Stimulated activated naive CD8-positive, alpha-beta T cell treated with anti-CD3 and anti-CD28 coated beads, Interleukin-15, Interleukin-2, amounts not matched to agents 100 ng/mL and 50 ng/mL, for 24 hours (primary cell): ENCODE measurements around the gene RNF220.

Experiments
- H3K27ac Mint-ChIP-seq: one replicate; pipeline ENCODE4 v1.8.0; 2021; ENCODE audit warnings: mild to moderate bottlenecking, mixed read lengths
- H3K27me3 Mint-ChIP-seq: one replicate; pipeline ENCODE4 v1.8.0; 2021; ENCODE audit warnings: mixed read lengths
- H3K36me3 Mint-ChIP-seq: one replicate; pipeline ENCODE4 v1.8.0; 2021; ENCODE audit warnings: low read depth, mixed read lengths
- H3K4me1 Mint-ChIP-seq: one replicate; pipeline ENCODE4 v1.8.0; 2021; ENCODE audit warnings: low read depth, mixed read lengths
- H3K4me3 Mint-ChIP-seq: one replicate; pipeline ENCODE4 v1.8.0; 2021; ENCODE audit warnings: mild to moderate bottlenecking, mixed read lengths
- H3K9me3 Mint-ChIP-seq: one replicate; pipeline ENCODE4 v1.8.0; 2021; ENCODE audit warnings: mixed read lengths

RNF220 gene

DNA sequence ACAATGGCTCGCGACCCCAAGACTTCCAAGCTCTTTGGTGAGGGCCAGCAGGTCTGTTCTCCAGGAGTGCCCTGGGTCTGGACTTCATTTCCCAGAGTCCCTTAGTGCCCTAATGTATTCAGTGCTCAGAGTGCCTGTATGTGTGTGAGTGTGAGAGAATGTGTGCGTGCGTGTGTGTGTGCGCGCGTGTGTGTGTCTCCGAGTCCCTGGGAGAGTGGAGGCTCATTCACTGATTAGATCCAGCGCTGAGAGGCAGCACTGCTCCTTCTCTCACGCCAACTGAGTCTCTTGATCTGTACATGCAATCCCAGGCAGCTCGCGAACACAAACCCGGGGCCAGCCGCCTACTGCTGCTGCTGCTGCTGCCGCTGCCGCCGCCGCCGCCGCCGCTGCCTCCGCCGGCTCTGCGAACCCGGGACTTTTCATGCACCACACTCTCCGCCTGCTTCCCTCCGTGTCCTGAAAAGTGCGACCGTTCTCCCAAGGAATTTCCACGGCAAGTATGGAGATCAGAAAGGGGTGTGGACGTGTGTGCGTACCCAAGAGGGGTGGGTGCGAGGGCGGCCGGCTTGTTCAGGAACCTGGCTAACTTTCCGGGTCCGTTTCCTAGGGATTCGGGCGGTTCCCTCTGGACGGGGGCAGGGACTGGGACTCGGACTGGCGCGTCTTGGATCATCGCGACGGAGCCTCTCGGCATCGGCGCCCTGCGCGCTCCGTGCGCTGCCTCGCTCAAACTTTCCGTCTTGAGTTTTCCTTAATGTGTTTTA is at the start of gene RNF220:
Gene RNF220 (plus strand): TSS at position 225 of the 767 bp plus-strand sequence.
- H3K27ac Mint-ChIP-seq = peak within 1 kb of the TSS; percentile 36
- H3K27me3 Mint-ChIP-seq = peaks cover 51% of the 10 kb centered on the region
- peak within 1 kb of the TSS; percentile 84 for H3K4me3 Mint-ChIP-seq
- H3K9me3 Mint-ChIP-seq = no peaks in the 10 kb centered on the region
- H3K36me3 Mint-ChIP-seq = no peaks in the 10 kb centered on the region
- H3K4me1 Mint-ChIP-seq = peaks cover 15% of the 10 kb centered on the region

DNA sequence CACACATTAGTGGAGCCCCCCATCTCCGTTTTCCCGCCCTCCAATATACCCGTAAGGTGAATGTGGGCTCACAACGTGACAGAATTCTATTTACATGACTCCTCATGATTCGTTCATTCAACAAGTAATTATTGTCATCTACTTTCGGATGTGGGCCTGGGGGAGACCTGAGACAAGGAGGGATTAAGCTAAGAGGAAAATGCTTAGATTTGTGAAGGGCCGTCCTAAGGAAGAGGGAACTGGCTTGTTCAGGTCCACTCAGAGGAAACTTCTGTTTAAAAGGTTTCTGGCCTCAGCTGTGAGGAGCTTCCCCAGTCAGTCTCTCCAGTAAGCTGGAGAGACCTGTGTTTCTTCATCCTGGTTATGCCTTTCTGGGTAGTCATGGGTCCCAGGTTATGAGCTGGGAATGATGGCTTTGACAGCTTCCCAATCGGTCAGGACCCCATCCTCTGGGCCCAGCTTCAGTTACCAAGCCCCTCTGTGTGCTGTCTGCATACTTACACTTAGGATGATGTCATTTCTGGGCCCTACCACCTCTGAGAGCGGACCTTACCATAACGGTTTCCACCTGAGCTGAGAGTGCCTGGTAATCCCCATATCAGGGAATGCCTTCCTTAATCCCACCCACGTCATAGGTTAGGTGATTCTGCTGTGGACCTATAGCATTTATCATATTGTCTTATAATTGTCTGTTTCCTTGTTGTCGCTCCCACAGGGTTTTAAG is 49.3 kb upstream of the RNF220 start:
- peaks cover 30% of the 10 kb centered on the region for H3K4me1 Mint-ChIP-seq
- no peaks in the 10 kb centered on the region for H3K9me3 Mint-ChIP-seq
- H3K36me3 Mint-ChIP-seq = peaks cover 8% of the 10 kb centered on the region
- no peaks in the 10 kb centered on the region for H3K27me3 Mint-ChIP-seq
- peak overlapping the region; percentile 94 for H3K4me3 Mint-ChIP-seq
- peak overlapping the region; percentile 77 for H3K27ac Mint-ChIP-seq

GRCh38 chr1:44357710-44358109 is 47.3 kb upstream of the RNF220 start:
- H3K4me1 Mint-ChIP-seq = peaks cover 28% of the 10 kb centered on the region
- H3K36me3 Mint-ChIP-seq = peaks cover 2% of the 10 kb centered on the region
- no peaks in the 10 kb centered on the region for H3K27me3 Mint-ChIP-seq
- no peak overlapping the region for H3K27ac Mint-ChIP-seq
- H3K4me3 Mint-ChIP-seq = no peak overlapping the region
- no peaks in the 10 kb centered on the region for H3K9me3 Mint-ChIP-seq

DNA sequence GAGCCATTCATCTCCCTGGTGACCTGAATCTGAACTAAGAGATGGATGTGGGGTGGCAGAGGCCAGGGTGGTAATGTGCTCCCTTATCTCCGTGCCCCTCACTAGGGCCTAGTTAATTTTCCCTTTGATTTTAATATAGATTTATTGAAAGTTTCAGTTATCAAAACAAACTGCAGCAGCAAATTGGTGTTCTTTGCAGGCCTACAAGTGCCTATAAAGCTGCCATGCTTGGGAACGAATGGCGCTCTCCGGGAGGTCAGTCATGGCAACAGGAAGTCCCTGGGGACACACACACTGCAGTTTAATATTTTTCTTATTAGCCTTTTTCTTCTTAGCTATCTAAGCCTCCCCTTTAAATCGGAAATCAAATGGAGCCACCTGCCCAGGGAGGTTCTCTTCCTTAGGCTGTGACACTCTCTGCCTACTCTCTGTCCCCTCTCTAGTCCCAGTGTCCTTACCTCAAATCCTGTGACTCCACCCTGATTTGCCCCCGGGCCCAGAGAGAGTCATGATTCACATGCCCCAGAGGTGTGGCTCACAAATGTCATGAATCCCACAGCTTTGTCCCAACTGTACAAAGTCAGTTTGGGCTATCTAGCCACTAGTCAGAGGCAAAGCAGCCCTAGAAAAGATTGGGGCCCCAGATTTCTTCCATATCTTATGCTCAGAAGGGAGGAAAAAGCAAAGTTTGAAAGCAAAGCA is 45.7 kb upstream of the RNF220 start:
- no peak overlapping the region for H3K27ac Mint-ChIP-seq
- H3K9me3 Mint-ChIP-seq = no peaks in the 10 kb centered on the region
- H3K36me3 Mint-ChIP-seq = no peaks in the 10 kb centered on the region
- H3K4me1 Mint-ChIP-seq = peaks cover 11% of the 10 kb centered on the region
- no peak overlapping the region for H3K4me3 Mint-ChIP-seq
- no peaks in the 10 kb centered on the region for H3K27me3 Mint-ChIP-seq

DNA sequence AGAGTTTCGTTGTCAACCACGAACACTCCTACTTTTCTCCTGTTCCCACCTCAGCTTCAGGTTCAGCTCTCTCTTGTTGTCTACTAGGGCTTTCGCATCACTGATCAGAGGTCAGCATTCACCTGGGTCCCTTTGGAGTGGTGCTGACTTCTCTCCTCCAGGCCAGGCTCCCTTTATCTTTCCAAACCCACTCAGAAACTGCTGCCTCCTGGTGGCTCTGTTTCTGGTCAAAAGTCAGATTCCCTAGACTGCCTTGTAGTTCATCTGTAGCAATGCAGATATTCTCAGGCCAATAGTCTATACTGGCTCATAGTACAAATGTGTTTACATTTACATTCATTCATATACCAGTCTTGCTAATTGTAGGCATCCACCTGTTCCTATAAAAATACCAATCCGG is 43.6 kb upstream of the RNF220 start:
- Mint-ChIP-seq H3K9me3 (no peaks in the 10 kb centered on the region), H3K4me3 (no peak overlapping the region), H3K36me3 (no peaks in the 10 kb centered on the region), H3K27me3 (no peaks in the 10 kb centered on the region), H3K27ac (no peak overlapping the region), H3K4me1 (no peaks in the 10 kb centered on the region)

DNA sequence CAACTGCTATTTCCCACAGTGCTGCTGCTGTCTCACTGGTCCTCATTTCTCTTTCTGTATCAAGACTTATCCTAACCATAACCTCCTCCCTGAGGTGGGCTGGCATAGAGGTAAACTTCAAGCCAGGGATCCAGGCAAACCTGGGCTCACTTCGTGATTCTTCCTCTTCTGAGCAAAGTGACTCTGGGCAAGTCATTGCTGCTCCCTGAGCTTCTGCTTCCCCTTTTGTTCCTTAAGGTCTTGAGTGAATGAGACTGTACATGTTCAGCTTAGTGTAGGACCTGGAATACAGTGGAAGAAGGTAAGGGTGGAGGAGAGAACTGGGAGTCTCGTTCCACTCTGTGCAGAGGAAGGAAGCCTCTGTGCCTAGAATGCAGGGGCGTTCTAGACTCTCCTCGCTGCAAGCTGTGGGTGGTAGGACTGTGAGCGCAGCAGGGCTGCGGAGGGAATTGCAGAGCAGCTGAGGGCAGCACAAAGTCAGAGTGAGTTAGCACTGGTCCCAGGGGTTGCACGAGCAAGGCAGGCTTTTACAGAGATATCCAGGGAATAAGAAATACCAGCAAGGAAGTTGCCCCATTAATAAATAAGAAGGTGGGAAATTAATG is 38.6 kb upstream of the RNF220 start:
- Mint-ChIP-seq H3K4me1 (no peaks in the 10 kb centered on the region), H3K27ac (no peak overlapping the region), H3K27me3 (no peaks in the 10 kb centered on the region), H3K36me3 (no peaks in the 10 kb centered on the region), H3K4me3 (no peak overlapping the region), H3K9me3 (no peaks in the 10 kb centered on the region)

DNA sequence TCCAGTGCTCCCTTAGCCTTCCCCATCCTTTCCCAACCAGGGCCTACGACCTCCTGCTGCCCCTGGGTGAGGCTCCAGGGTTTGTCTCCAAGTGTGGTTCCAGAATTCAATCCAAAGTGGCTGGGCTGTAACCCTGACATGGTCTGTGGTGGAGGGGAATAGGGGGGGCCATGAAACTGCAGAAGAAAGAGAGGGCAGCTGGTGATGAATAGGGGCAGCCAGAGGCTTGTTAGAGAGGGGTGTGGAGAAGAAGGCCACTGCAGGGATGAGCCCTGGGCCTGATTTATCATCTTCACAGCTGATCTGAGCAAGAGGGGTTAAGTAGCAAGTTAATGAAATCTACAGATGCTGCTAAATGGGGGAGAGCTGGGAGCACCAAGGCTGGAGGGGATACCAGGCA is 37.1 kb upstream of the RNF220 start:
- Mint-ChIP-seq H3K27me3 (no peaks in the 10 kb centered on the region), H3K27ac (no peak overlapping the region), H3K4me1 (no peaks in the 10 kb centered on the region), H3K36me3 (no peaks in the 10 kb centered on the region), H3K4me3 (no peak overlapping the region), H3K9me3 (no peaks in the 10 kb centered on the region)

GRCh38 chr1:44368471-44369151 is 36.4 kb upstream of the RNF220 start:
- no peak overlapping the region for H3K27ac Mint-ChIP-seq
- H3K27me3 Mint-ChIP-seq = no peaks in the 10 kb centered on the region
- no peaks in the 10 kb centered on the region for H3K36me3 Mint-ChIP-seq
- H3K4me3 Mint-ChIP-seq = no peak overlapping the region
- no peaks in the 10 kb centered on the region for H3K9me3 Mint-ChIP-seq
- H3K4me1 Mint-ChIP-seq = no peaks in the 10 kb centered on the region

DNA sequence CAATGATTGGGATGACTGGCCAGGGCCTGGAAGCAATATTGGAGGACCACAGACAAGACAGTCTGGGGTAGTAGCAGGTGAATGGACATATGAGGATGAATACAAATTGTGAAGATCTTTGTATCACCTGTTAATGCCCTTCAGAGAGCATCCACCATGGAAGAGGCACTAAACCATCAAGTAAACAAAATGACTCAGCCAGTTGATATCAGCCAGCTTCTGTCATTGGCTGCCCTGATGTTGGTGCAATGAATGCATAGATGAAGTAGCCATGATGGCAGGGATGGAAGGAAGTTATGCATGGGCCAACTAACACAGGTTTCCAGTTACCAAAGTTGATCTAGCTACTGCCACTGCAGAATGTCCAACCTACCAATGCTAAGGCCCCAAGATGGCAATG is 33.8 kb upstream of the RNF220 start:
- Mint-ChIP-seq H3K4me1 (no peaks in the 10 kb centered on the region), H3K27ac (no peak overlapping the region), H3K27me3 (no peaks in the 10 kb centered on the region), H3K9me3 (no peaks in the 10 kb centered on the region), H3K36me3 (no peaks in the 10 kb centered on the region), H3K4me3 (no peak overlapping the region)

GRCh38 chr1:44375547-44375946 is 29.5 kb upstream of the RNF220 start:
- H3K4me3 Mint-ChIP-seq = no peak overlapping the region
- H3K27me3 Mint-ChIP-seq = no peaks in the 10 kb centered on the region
- H3K4me1 Mint-ChIP-seq = no peaks in the 10 kb centered on the region
- no peaks in the 10 kb centered on the region for H3K9me3 Mint-ChIP-seq
- H3K27ac Mint-ChIP-seq = no peak overlapping the region
- H3K36me3 Mint-ChIP-seq = no peaks in the 10 kb centered on the region

DNA sequence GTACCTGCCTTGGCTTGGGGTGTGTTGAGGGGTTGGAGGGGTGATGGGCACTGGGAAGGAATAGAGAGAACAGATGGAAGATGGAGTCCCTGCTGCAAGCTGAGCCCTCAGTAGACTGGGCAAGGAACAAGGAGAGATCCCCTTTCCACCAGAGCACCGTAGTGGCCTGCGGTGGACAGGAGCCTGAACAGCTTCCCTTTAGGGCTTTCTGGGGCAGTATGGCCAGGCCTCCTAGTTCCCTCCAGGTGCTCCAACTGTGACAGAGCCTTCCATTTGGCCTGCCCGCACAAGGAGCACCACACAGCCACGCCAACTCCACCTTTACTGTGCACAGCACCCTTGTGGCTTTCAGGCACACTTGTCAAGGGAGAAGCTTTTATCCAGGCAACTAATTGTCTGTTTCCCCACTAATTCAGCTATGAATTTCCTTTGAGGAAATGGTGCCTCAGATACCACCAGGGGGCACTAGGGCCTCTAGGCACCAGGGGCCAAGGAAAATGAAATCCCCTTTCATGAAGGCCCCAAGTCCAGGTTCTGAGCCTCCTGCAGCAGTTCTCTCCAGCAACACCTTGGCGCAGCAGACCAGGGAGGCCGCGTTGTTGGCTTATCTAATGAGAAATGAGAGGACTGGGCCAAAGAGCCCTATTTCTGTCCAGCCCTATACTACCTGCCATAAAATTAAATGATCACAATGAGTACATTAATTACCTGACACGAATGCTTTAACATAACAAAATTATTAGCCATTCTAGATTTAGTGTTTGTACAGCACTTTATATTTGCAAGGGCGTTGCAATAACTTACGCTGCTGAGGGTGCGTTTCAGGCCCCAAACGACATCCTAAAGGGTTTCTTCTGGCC is 26.9 kb upstream of the RNF220 start:
- Mint-ChIP-seq H3K27ac (no peak overlapping the region), H3K36me3 (no peaks in the 10 kb centered on the region), H3K4me3 (no peak overlapping the region), H3K4me1 (no peaks in the 10 kb centered on the region), H3K27me3 (no peaks in the 10 kb centered on the region), H3K9me3 (no peaks in the 10 kb centered on the region)

- Mint-ChIP-seq H3K27me3 (no peaks in the 10 kb centered on the region), H3K4me3 (no peak overlapping the region), H3K4me1 (no peaks in the 10 kb centered on the region), H3K27ac (no peak overlapping the region), H3K9me3 (no peaks in the 10 kb centered on the region), H3K36me3 (no peaks in the 10 kb centered on the region)
These were observed 24.3 kb upstream of the RNF220 start for GRCh38 chr1:44380666-44381177.

GRCh38 chr1:44388551-44388950 is 16.5 kb upstream of the RNF220 start:
- no peaks in the 10 kb centered on the region for H3K4me1 Mint-ChIP-seq
- no peak overlapping the region for H3K27ac Mint-ChIP-seq
- H3K27me3 Mint-ChIP-seq = peaks cover 9% of the 10 kb centered on the region

DNA sequence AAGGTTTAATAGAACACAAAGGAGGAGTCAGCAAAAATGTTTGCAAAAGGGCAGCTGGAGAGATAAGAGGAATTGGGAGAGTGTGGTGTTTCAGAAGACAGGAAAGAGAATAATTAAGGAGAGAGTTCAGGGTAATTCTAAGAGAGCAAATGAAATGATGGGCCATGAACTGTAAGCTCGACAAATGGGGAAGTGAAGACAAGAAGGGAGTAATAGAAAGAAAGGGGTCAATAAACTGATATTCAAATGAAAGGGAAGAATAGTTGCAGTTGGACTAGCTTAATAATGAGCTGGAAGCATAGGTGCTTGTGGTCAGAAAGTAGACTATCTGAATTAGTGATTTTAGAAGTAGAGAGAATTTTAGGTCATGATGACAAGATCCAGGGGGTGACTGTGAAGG is 15.6 kb upstream of the RNF220 start:
- Mint-ChIP-seq H3K4me3 (no peak overlapping the region), H3K27ac (no peak overlapping the region), H3K36me3 (no peaks in the 10 kb centered on the region), H3K27me3 (peaks cover 16% of the 10 kb centered on the region), H3K9me3 (no peaks in the 10 kb centered on the region), H3K4me1 (no peaks in the 10 kb centered on the region)

More at GRCh38 chr1:44388551-44388950, 16.5 kb upstream of the RNF220 start:
- Mint-ChIP-seq H3K36me3 (no peaks in the 10 kb centered on the region), H3K4me3 (no peak overlapping the region), H3K9me3 (no peaks in the 10 kb centered on the region)
